ENCODE measurements around the gene TMEM51.
"Not testable (repeated sequence)": the region's sequence is repeated elsewhere in the genome, so short reads cannot be mapped to it uniquely, and the experiment has no call there.

The TMEM51 gene

GRCh38 chr1:15155888-15156741 is 2.6 kb downstream of the TMEM51 start:
- no peak for DNase-seq

GRCh38 chr1:15156807-15157380 is 3.3 kb downstream of the TMEM51 start:
- no peak for DNase-seq

- no peak for DNase-seq
Measured at GRCh38 chr1:15157524-15158399, 4.2 kb downstream of the TMEM51 start.

- DNase-seq: no peak
Measured at GRCh38 chr1:15158506-15159165, 5.1 kb downstream of the TMEM51 start.

- no peak for DNase-seq
Measured at GRCh38 chr1:15159166-15159555, 5.6 kb downstream of the TMEM51 start.

GRCh38 chr1:15160626-15161025 is 7.1 kb downstream of the TMEM51 start:
- DNase-seq: no peak

- DNase-seq: no peak
Measured at GRCh38 chr1:15167386-15167785, 13.8 kb downstream of the TMEM51 start.

GRCh38 chr1:15168479-15168878 is 14.9 kb downstream of the TMEM51 start:
- no peak for DNase-seq

- no peak for DNase-seq
Measured at GRCh38 chr1:15170071-15170470, 16.5 kb downstream of the TMEM51 start.

- no peak for DNase-seq
Measured at GRCh38 chr1:15171271-15171908, 17.8 kb downstream of the TMEM51 start.

- DNase-seq: no peak
Measured at GRCh38 chr1:15172405-15173259, 19.1 kb downstream of the TMEM51 start.

GRCh38 chr1:15173863-15174614 is 20.5 kb downstream of the TMEM51 start:
- no peak for DNase-seq

GRCh38 chr1:15174615-15174983 is 21.1 kb downstream of the TMEM51 start:
- no peak for DNase-seq

- not testable (repeated sequence) for DNase-seq
Measured at GRCh38 chr1:15175324-15176094, 22.0 kb downstream of the TMEM51 start.

GRCh38 chr1:15176120-15176519 is 22.6 kb downstream of the TMEM51 start:
- DNase-seq: no peak

- no peak for DNase-seq
Measured at GRCh38 chr1:15176898-15177665, 23.5 kb downstream of the TMEM51 start.

- DNase-seq: no peak
Measured at GRCh38 chr1:15177710-15178166, 24.2 kb downstream of the TMEM51 start.

GRCh38 chr1:15178571-15179484 is 25.3 kb downstream of the TMEM51 start:
- DNase-seq: no peak

All from DMS79 (cell line).